AG04449 (cell line): ENCODE measurements around the gene ZBBX.

ENCODE experiments used
- CTCF ChIA-PET: fragments of 350-600 bp; formaldehyde crosslinking; extraction: SDS; loops from one replicate; lab custom pipeline; 2021; ENCODE audit warnings: antibody characterized with exemption; lab: Yijun Ruan, JAX
- POLR2A ChIA-PET: fragments of 400-600, 350-600 bp; formaldehyde crosslinking; extraction: SDS; loops from one replicate; lab custom pipeline; 2020; ENCODE audit warnings: antibody characterized with exemption, inconsistent platforms; lab: Yijun Ruan, JAX
- DNase-seq: peaks from one replicate; pipeline ENCODE4 v3.0.0-alpha.2; 2010; ENCODE audit warnings: low read depth, low spot score
- H3K4me3 ChIP-seq: 2 replicates; pipeline ENCODE4 v1.5.1; 2011; ENCODE audit warnings: low read depth, mild to moderate bottlenecking, control low read depth, low read length
- CTCF ChIP-seq: IDR thresholded peaks from one replicate; pipeline ENCODE4 v1.5.1; 2011; ENCODE audit warnings: mild to moderate bottlenecking, moderate library complexity, low read length, control low read depth, inconsistent platforms; ENCODE audit not compliant: insufficient read depth; ENCODE audit errors: missing control alignments

The ZBBX gene

GRCh38 chr3:167396075-167396474, 16.0 kb upstream of the ZBBX start:
- TF ChIP-seq CTCF: no peak

GRCh38 chr3:167394003-167394402, 13.9 kb upstream of the ZBBX start:
- DNase-seq: no peak
- CTCF ChIA-PET: no interaction called here
- no peak for TF ChIP-seq CTCF
- no peak overlapping the region for H3K4me3 ChIP-seq
- POLR2A ChIA-PET: no interaction called here

More at GRCh38 chr3:167396075-167396474, 16.0 kb upstream of the ZBBX start:
- no peak for DNase-seq
- POLR2A ChIA-PET: no interaction called here
- no peak overlapping the region for H3K4me3 ChIP-seq
- CTCF ChIA-PET: no interaction called here

GRCh38 chr3:167382155-167382554, 2.1 kb upstream of the ZBBX start:
- ChIA-PET CTCF (interaction anchor here (1.1 to 4.8 kb wide), 3 partner anchors 359 to 500 kb away, joined by 4 to 28 read pairs (median 17); no protein-coding TSS in a partner anchor), POLR2A (no interaction called here)
- no peak for DNase-seq
- no peak overlapping the region for H3K4me3 ChIP-seq
- TF ChIP-seq CTCF: no peak

- no peak for TF ChIP-seq CTCF
- DNase-seq: no peak
- CTCF ChIA-PET: no interaction called here
- POLR2A ChIA-PET: no interaction called here
- no peak overlapping the region for H3K4me3 ChIP-seq
These were observed 4.6 kb downstream of the ZBBX start for GRCh38 chr3:167375478-167375877.

- ChIA-PET POLR2A (no interaction called here), CTCF (no interaction called here)
- TF ChIP-seq CTCF: no peak
- DNase-seq: no peak
- H3K4me3 ChIP-seq: no peak overlapping the region
These were observed 8.0 kb downstream of the ZBBX start for GRCh38 chr3:167372138-167372537.

- no peak for DNase-seq
- ChIA-PET POLR2A (no interaction called here), CTCF (no interaction called here)
- no peak overlapping the region for H3K4me3 ChIP-seq
- no peak for TF ChIP-seq CTCF
These were observed 18.1 kb downstream of the ZBBX start for GRCh38 chr3:167361948-167362347.

- CTCF ChIA-PET: no interaction called here
- no peak for DNase-seq
- POLR2A ChIA-PET: no interaction called here
- no peak overlapping the region for H3K4me3 ChIP-seq
- TF ChIP-seq CTCF: no peak
These were observed 18.8 kb downstream of the ZBBX start for GRCh38 chr3:167361306-167361705.
